CD4-positive, alpha-beta T cell treated with Interleukin-1 beta for 1 hour (primary cell): Measurements from ENCODE around the gene AIFM2.
"Not testable (repeated sequence)": the region's sequence is repeated elsewhere in the genome, so short reads cannot be mapped to it uniquely, and the experiment has no call there.

Source experiments
- DNase-seq, 2 donors: peaks; one replicate each; pipeline ENCODE4 v3.0.0-alpha.2; 2020 to 2022

The AIFM2 gene

DNA sequence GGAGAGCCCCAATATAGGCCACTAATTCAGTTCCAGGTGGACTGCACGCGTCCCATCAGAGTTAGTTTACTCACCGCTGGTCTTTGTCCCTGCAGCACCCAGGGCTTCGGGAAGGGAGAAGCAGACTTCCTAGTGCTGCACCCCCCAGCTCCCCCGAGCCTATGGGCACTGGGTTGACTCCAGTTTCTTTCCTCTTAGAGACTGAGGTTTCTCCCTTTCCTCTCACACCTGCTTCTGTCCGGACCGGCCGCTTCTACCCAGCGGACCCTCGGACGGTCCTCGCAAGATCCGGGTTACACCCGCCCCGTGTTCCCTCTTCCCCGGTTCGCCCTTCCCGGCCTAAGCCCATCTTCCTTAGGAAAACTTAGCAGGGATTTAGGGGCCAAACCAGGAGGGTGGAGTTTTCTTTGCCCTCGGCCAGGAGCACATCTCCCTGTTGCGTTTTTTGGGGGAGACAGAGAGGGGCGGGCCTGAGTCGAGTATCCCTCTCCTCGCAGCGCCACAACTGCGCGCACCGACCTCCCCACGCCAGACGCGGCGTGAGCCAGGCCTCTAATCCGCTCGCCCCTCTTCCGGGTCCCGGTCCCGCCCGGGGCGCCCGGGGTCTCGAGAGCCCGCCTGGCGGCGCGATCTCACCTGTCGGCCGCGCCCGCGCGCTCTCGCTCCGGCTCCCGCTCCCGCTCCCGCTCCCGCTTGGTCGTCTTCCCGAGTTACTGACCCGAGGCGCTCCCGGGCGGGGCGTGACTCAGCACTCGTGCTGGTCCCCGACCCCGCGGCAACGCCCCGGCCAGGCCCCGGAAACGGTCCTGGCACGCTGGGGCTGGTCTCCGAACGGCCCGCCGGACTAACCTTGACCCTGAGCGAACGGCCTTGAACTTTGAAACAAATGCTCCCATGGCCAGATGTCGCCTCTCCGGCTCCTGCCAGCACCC lies at the start of gene AIFM2:
TSS of gene AIFM2 (minus strand) at position 728 of the 932 bp plus-strand sequence. CDS start 8,741 bp downstream, outside the sequence.
- DNase-seq: peak; percentile 16 to 34

DNA sequence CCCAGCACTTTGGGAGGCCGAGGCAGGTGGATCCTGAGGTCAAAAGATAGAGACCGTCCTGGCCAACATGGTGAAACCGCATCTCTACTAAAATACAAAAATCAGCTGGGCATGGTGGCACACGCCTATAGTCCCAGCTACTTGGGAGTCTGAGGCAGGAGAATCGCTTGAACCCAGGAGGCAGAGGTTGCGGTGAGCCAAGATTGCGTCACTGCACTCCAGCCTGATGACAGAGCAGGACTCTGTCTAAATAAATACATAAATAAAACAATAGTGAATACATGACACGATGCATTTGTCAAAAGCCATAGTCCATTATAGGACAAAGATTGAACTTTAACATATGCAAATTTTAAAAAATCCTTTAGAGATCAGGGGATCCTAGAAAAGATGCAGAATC lies 46.6 kb upstream of the AIFM2 start:
- DNase-seq: not testable (repeated sequence)

DNA sequence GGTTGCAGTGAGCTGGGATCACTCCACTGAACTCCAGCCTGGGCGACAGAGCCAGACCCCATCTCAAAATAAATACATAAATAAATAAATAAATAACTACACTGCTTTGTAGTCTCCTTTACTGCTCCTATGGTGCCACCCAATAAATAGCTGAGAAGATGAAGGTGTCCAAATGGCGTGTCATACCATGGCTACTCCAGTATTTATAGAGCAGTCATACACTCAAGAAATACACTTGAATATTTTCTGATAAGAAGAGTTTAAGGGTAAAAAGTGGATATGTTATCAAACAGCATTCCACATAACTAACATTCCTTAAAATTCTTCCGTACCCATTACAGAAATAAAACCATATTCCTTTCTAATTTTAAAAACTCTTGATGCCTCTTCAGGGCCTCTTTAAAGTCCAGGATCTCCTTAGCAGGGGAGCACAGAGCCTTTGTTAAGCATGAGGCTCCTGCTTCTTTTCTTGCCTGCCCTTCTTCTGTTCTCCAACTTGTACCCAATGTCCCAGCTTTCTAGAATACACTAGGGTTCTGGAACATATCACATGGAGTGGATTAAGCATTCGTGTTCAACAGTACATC lies 45.6 kb upstream of the AIFM2 start:
- DNase-seq: no peak

DNA sequence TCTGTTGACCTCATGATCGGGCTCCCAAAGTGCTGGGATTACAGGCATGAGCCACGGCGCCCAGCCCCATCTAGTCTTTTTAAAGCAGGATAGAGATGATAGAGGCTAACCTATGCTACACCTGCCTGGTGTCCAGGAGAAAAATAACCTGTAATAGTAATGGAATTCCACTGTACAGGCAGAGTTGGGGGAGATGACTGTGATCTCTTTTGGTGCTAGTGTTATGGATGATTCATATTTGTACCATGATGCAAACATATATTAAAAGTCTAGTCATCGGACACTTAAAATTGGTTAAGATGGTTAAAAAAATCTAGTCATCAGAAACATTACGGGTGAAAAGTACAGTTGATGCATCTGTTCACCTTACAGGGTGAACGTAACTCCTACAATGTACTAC lies 43.8 kb upstream of the AIFM2 start:
- no peak for DNase-seq

DNA sequence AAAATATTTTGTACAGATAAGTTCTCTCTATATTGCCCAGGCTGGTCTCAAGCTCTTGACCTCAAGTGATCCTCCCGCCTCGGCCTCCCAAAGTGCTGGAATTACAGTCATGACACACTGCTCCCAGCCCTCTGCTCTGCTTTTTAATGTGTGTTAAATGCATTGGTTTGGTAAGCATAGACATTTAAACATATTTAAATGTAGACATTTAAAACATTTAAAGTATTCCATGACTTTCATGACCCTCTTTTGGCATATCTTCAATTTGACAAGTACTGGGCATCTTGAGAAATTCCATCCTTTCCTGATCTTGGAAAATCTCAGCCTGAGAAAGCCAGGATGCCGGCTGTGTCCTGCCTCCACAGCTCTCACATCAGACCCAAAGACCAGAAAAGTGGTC lies 42.9 kb upstream of the AIFM2 start:
- DNase-seq: no peak

DNA sequence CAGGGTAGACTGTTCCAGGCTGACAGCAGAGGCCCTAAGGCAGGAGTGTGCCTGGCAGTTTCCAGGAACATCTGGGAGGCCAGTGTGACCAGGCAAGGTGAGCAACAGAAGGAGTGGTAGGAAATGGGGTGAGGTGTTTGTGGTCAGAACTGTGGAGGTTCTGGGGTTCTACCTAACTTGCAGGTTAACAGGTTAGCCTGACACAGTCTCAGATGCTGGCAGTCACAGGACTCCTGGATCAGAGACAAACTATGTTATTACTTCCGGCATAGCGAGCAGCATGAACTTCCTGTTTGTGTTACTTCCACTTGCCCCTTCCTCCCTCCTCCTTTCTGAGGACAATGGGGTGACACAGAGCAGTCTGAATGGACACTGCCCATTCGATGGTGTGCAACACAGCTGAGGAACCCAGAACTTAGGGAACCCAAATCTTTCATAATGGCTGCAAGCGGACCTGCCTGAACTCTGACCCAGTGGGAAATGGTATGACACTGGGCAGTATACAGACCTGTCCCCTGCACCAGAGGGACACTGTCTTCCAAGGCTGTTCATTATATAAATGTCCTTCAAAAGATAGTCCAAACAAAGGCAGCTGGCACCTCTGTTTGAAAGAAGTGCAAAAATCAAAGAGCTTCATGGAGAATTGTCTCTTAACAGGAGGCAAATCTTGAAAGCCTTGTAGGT lies 41.6 kb upstream of the AIFM2 start:
- DNase-seq: peak; percentile 55 to 63

DNA sequence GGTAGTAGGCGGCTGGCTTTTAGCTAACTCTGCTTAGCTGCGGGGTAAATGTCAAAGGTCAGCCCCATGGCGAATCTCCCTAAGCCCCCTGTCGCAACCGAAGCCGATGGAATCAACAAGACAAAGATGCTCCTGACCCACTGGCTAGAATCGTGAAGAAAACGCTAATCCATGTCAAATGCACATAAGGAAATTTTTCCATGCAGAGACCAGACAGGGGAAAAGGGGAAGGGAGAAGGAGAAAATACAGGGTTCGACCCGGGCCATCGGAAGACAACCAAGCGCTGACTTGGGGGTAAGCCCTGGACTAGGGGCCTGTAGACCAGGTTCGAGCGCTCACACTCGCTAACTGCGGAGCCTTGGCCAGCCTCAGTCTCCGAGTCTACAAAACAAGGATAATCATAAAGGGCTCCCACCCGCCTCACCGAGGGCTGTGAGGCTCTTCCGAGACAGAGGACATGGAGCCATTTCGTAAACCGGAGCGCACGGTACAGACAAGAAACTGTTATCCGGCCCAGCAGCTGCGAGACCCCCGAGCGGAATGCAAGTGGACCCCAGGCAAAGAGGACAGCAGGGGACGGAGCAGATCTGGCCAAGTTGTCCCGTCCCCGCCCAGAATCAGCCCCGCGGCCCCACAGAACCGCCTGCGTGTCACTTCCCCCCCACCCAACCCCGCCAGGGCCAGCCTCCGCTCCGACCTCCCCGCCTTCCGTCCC lies 37.2 kb upstream of the AIFM2 start:
- DNase-seq: no peak

DNA sequence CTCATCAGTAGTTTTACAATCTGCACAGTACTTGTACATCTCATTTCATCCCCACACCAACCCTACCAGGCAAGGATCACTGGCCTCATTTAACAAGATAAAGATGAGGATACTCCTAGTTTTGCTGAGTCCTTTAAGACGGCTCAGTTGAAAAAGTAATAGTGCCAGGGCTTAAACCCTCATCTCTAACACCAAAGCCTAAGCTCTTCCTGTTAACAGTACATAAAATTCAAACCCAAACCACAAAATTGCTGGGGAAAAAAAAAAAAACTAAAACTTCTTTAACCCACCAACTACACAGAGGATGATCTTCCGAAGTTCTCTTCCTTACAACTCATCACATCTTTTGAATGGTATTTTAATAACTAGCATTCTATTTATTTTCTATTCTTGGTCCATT lies 36.4 kb upstream of the AIFM2 start:
- peak in 1 of 2 donors; percentile 51 for DNase-seq

DNA sequence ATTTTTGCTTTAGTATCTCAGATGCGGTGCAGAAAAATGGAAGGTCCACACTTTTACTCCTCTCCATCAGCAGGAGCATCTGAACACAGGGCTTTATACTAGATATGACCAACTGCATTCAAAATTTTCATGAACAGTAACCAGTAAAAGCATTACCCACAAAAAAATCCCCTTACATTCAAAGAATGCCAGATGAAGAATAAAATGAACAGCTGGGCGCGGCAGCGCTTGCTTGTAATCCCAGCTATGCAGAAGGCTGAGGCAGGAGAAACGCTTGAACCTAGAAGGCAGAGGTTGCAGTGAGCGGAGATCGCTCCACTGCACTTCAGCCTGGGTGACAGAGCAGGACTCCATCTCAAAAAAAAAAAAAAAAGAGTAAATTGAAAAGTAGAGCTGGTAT lies 34.6 kb upstream of the AIFM2 start:
- no peak for DNase-seq

DNA sequence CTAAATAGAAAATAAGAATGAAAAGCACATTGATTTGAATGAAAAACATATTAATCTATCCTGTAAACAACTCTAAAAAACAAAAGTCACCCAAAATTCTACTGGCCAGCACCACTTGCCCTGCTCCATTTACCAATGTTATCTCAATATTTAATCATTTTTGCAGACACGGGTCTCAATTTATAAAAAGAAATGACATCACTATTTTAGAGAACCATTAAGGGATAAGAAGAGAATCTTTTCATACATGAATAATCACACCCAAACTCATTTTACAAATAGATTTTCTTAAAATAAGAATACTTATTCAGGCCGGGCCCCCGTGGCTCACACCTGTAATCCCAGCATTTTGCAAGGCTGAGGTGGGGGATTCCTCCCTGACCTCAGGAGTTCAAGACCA lies 33.8 kb upstream of the AIFM2 start:
- DNase-seq: no peak

DNA sequence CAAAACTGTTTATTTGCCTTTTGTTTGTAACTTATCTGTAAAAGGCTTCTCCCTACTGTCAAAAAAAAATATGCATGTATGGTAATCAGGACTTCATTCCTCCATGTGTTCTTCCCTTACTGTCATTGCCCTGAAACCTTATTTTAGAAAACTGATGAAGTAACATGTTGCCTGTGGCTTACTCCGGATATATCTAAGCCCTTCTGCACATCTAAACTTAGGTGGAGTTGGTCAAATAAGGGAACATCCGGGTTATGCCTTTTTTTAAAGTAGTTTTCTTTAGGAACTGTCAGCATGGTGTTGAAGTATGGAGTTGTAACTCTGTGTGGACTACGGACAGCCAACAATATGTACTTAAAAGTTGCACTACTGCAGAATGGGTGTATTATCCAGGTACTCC lies 31.5 kb upstream of the AIFM2 start:
- no peak for DNase-seq

DNA sequence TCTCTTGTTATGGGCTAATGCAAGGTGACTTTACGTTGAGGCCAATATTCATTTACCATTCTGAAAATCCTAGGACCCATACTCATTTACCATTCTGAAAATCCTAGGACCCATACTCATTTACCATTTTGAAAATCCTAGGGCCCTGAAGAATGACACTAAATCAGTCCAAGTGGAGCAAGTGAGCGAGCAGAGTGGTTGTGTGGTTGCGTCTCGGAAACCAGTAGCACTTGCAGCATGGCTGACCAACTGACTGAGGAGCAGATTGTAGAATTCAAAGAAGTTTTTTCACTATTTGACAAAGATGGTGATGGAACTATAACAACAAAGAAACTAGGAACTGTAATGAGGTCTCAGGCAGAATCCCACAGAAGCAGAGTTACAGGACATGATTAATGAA lies 30.8 kb upstream of the AIFM2 start:
- no peak for DNase-seq

DNA sequence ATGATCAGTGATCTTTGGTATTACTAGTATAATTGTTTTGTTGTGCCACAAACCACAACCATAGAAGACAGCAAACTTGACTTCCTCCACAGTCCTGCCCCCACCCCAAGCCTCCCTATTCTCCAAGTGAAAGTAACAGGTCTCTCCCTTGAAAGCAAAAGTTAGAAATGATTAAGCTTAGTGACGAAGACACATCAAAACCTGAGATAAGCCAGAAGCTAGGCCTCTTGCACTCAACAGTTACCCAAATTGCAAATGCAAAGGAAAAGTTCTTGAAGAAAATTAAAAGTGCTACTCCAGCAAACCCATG lies 30.2 kb upstream of the AIFM2 start:
- DNase-seq: peak; percentile 42 to 71

DNA sequence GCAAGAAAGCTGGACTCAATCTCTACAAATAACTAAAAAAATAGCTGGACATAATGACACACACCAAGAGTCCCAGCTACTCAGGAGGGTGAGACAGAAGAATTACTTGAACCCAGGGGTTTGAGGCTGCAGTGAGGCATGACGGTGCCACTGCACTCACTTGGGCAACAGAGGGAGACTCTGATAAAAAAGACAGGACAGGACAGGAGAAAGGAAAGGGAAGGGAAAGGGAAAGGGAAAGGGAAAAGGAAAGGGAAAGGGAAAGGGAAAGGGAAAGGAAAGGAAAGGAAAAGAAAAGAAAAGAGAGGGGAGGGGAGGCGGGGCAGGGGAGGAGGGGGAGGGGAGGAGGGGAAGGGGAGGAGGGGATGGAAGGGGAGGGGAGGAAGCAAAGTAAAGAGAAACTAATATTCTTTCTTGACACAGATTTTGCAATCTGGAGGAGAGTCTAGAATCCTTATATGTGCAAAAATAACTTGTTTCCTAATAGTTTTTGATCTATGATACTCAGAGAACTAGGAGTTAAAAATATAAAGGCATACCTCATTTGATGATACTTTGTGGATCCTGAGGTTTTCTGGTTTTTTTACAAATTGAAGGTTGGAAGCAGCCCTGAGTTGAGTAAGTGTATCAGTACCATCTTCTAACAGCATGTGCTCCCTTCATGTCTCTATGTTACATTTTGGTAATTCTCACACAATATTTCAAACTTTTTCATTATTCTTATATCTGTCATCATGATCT lies 29.7 kb upstream of the AIFM2 start:
- DNase-seq: peak in 1 of 2 donors; percentile 23

DNA sequence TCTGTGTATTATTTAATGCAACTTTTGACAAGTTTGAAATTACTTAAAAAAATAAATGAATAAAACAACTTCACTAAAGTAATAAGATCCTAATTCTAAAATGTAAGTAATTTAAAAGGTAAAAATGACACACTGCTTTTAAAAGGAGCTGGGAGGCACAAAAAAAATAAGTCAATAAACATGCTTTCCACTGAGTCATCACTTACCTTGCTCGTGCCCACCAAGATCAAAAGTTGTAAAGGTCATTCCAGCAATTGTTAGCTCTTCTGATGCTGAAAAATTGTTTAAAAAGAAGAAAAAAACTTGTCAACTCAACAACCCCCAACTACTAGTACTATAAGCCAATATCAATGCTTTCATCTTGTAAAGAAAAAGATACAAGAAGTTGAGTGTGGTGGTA lies 28.2 kb upstream of the AIFM2 start:
- no peak for DNase-seq

DNA sequence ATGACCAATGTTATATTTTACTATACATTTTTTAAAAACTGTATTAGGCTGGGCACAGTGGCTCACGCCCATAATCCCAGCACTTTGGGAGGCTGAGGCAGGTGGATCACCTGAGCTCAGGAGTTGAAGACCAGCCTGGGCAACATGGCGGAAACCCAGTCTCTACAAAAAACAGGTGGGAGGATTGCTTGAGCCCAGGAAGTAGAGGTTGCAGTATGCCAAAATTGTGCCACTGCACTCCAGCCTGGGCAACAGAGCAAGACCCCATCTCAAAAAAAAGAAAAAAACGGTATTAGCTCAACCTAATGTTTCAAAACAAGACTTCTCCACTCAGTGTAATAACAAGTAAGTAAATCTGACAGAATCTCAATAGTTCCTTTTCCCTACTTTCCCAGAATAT lies 26.7 kb upstream of the AIFM2 start:
- not testable (repeated sequence) for DNase-seq

DNA sequence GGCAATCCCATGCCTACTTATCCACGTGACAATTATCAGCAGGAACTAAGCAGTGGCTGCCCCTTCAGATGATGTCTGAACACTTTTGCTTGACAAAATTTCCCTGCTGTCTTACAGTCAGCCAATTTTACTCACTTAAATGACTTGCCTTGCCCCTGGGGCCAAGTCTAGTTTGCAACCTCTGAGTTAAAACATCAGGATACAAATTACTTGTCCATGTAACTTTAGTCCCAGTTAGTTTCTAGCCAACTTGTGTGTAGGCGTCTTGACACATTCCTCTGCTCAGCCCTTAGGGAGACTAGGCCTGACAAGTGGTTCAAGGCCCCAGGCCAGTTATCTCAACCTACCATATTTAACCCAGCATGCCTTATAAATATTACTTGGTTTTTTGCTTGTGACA lies 25.5 kb upstream of the AIFM2 start:
- no peak for DNase-seq

DNA sequence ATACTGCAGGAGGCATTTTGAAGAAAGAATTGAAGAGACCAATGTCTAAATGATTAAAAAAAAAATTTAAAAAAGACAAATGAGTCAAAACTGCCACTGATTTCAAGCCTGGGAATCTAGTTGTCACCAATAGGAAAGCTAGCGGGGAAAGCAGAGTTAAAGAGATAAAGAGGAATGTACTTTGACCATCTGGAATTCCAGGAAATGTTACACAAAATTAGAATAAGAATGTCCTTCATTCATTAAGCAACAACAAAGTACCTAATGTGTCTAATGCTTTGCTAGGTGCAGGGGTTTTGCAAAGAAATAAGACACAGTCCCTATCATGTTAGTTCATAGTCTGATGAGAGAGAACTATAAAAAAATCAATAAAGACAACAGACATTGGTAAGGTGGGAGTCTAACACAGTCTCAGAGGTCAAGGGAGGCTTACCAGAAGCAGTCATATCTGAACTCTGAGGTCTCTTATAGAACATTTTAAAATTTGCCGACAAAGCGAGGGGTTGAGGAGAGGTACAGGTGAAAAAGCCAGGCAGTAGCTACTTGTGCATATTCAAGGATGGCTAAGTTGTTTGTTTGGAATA lies 22.7 kb upstream of the AIFM2 start:
- DNase-seq: no peak

DNA sequence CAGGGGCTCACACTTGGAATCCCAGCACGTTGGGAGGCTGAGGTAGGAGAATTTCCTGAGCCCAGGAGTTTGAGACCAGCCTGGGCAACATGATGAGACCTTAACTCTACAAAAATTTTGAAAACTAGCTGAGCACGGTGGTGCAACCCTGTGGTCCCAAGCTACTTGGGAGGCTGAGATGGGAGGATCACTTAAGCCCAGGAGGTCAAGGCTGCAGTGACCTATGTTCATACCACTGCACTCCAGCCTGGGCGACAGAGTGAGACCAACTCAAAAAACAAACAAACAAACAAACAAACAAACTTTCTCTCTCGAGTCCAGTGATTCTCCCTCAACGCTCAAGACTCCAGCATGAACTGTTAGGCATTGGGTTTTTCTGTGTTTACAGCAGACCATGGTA lies 15.9 kb upstream of the AIFM2 start:
- no peak for DNase-seq

DNA sequence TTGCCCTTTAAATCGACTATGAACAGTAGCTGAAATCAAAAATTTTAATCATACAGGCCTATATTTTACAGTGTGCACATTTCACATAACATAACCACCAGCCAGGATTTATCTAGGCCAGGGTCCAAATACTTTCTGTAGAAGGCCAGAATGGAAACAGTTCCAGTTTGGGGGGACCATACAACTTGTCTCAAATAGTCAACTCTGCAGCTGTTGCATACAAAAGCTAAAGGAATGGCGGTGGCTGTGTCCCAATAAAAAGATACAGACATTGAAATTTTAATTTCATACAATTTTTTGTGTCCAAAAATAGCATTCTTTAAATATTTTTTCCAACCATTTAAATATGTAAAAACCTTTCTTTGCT lies 14.6 kb upstream of the AIFM2 start:
- no peak for DNase-seq

DNA sequence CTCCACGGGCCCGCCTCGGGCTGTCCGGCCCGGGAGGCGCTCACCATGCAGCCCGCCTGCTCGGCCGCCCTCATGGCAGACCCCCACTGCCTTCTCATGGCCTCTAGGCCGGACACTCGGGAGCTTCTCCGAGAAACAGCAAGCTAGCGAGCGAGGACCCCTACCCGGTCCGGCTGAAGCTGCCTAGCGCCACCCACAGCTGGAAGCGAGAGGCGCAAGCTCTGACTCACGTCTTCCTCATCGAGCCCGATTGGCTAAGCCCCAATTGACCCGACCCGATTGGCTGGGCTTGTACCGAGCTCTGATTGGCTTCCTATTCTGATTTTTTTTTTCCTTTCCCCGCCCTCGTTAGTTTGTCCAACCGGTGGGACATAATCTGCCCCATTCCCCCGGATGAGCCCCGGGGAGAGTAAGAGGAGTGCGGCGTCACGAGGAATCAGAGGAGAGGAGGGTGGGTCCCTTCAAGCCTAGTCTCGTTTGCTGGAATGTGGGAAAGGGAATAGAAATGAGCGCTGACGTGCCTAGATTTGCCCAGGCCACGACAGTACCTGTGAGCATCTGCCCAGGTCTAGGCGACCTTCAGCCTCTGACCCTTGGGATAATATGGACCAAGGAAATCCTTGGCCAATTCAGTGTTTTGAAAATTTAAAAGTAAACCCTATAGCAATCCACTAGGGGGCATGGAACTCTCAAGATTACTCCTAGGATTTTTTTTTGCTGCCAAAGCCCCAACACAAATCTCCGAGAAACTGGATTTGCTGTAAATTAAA lies 14.0 kb upstream of the AIFM2 start, which contains the start of gene TYSND1:
TSS of gene TYSND1 (minus strand) at position 212 of the 770 bp plus-strand sequence. CDS start at position 98, 114 bp downstream.
- peak; percentile 93 to 94 for DNase-seq
